GM06990 (cell line): ENCODE measurements around the gene ZNF518A.

ENCODE experiments used
- DNase-seq: peaks from one replicate; pipeline ENCODE4 v3.0.0-alpha.2; 2011; ENCODE audit not compliant: insufficient read length; ENCODE audit errors: extremely low read depth
- H3K27me3 ChIP-seq: replicated peaks from 2 replicates; pipeline ENCODE4 v1.6.0; 2011; ENCODE audit warnings: low read length; ENCODE audit not compliant: control insufficient read depth, insufficient read depth
- H3K36me3 ChIP-seq: 2 replicates; pipeline ENCODE4 v1.5.1; 2011; ENCODE audit warnings: low read length; ENCODE audit not compliant: control insufficient read depth, insufficient read depth
- H3K4me3 ChIP-seq: replicated peaks from 2 replicates; pipeline ENCODE4 v1.5.1; 2011; ENCODE audit warnings: low read depth, mild to moderate bottlenecking, control low read depth, low read length
- TF ChIP-seq, protein P1 (sequence below): IDR thresholded peaks from 2 replicates; pipeline ENCODE4 v1.5.1; 2011; ENCODE audit warnings: low read length, control low read depth, mild to moderate bottlenecking, inconsistent platforms; ENCODE audit not compliant: insufficient read depth, poor library complexity, severe bottlenecking

ZNF518A gene

DNA sequence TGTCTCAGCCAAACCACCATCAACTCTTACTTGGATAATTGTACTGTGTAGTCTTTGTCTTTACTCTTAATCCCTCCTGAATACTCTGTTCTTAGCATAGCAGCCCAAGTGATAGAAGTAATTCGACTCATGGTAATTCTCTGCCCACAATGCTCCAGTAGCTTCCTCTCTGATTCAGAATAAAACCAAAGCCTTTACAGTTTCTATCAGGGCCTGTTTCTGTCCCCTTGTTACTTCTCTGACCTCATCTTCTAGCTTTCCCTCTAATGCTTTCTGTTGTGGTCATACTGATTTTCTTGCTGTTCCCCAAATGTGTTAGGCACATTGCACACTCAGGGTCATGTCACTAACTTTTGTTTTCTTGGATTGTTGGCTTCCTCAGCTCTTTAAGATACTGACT, 8.0 kb downstream of the ZNF518A start:
- TF ChIP-seq, protein P1, sequence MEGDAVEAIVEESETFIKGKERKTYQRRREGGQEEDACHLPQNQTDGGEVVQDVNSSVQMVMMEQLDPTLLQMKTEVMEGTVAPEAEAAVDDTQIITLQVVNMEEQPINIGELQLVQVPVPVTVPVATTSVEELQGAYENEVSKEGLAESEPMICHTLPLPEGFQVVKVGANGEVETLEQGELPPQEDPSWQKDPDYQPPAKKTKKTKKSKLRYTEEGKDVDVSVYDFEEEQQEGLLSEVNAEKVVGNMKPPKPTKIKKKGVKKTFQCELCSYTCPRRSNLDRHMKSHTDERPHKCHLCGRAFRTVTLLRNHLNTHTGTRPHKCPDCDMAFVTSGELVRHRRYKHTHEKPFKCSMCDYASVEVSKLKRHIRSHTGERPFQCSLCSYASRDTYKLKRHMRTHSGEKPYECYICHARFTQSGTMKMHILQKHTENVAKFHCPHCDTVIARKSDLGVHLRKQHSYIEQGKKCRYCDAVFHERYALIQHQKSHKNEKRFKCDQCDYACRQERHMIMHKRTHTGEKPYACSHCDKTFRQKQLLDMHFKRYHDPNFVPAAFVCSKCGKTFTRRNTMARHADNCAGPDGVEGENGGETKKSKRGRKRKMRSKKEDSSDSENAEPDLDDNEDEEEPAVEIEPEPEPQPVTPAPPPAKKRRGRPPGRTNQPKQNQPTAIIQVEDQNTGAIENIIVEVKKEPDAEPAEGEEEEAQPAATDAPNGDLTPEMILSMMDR = no peak
- Histone ChIP-seq H3K4me3 (no peak overlapping the region), H3K36me3 (peaks cover 3% of the 10 kb centered on the region), H3K27me3 (no peaks in the 10 kb centered on the region)
- peak; percentile 59 for DNase-seq

DNA sequence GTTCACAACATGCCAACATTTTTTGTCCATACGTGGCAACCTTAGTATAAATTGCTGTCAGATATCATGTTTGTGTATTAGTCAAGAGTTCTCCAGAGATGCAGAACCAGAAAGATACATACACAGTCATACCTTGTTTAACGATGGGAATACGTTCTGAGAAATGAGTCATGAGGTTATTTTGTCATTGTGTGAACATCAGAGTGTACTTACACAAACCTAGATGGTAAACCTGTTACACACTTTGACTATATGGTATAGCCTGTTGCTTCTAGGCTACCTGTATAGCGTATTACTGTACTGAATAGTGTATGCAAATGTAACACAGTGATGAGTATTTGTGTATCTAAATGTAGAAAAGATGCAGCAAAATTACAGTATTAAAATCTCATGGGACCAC, 22.3 kb downstream of the ZNF518A start:
- H3K27me3 ChIP-seq = no peaks in the 10 kb centered on the region
- TF ChIP-seq, protein P1 = no peak
- DNase-seq = no peak
- H3K36me3 ChIP-seq = peaks cover 4% of the 10 kb centered on the region
- no peak overlapping the region for H3K4me3 ChIP-seq

DNA sequence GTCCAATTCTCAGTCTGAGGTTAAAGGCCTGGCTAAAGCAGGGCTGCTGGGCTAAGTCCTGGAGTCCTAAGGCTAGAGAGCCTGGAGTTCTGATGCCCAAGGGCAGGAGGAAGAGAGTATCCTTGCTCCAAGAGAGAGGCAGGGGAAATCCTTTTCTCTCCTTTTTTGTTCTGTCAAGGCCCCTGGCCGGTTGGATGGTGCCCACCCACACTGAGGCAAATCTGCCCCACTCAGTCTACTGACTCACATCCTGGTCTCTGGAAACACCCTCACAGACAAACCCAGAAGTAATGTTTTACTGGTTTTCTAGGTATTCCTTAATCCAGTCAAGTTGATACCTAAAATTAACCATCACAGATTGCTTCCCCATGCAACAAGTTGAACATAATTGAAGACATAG, 23.0 kb downstream of the ZNF518A start:
- Histone ChIP-seq H3K36me3 (peaks cover 4% of the 10 kb centered on the region), H3K27me3 (no peaks in the 10 kb centered on the region), H3K4me3 (no peak overlapping the region)
- TF ChIP-seq, protein P1 = no peak
- DNase-seq = no peak

DNA sequence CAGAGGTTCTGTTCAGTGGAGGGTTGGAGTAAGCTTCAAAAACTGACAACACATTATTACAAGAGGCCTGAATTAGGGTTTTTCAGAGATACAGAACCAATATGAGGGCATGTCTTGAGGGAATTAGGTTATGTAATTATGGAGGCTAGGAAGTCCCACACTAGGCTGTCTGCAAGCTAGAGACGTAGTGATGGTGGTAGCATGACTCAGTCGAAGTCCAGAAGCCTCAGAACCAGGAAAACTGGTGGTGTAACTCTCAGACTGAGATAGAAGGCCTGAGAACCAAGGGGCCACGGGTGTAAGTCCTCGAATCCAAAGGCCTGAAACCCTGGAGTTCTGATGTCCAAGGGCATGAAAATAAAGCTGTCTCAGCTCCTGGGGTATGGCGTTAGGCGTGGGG, 35.6 kb downstream of the ZNF518A start:
- H3K36me3 ChIP-seq = no peaks in the 10 kb centered on the region
- no peak for DNase-seq
- no peak overlapping the region for H3K4me3 ChIP-seq
- H3K27me3 ChIP-seq = no peaks in the 10 kb centered on the region
- TF ChIP-seq, protein P1 = no peak

DNA sequence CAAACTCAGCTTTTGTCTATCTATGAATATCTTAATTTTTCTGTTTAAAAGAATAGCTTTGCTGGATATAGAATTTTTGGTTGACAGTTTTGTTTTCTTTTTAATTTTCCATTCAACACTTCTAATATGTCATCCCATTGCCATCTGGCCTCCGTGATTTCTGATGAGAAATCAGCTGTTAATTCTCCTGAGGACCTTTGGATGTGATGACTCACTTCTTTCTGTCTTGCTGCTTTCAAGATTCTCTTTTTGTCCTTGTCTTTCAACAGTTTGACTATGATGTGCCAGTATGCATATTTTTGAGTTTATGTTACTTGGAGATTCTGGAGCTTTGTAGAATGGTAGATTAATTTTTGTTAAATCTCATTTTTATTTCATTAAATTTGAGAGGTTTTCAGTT, 38.4 kb downstream of the ZNF518A start:
- H3K36me3 ChIP-seq = no peaks in the 10 kb centered on the region
- H3K27me3 ChIP-seq = no peaks in the 10 kb centered on the region
- DNase-seq = no peak
- TF ChIP-seq, protein P1 = no peak
- H3K4me3 ChIP-seq = no peak overlapping the region

DNA sequence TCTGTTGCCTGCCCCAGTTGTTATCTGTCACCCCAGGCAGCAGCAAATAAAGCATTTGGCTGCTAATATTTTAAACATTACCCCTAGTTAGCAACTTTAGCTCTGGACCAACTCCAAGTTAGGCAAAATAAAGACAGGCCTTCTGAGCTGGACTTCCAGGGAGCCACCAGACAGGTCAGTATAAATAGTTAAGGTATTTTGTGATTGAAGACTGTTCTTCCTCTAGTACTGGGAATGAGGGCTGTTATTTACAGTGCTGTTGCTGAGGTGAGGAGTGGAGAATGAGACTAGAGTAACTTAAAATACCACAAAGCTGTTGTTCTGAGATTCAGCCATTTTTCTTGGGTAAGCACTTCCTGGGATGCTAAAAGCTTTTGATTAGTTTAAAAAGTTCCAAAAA, 40.1 kb downstream of the ZNF518A start:
- Histone ChIP-seq H3K27me3 (no peaks in the 10 kb centered on the region), H3K36me3 (no peaks in the 10 kb centered on the region), H3K4me3 (no peak overlapping the region)
- TF ChIP-seq, protein P1 = no peak
- DNase-seq = no peak
